ENCODE results near the gene MRPL49.
A peak's percentile ranks its signal among the peaks of the same experiment; 100 is the strongest.

The MRPL49 gene

DNA sequence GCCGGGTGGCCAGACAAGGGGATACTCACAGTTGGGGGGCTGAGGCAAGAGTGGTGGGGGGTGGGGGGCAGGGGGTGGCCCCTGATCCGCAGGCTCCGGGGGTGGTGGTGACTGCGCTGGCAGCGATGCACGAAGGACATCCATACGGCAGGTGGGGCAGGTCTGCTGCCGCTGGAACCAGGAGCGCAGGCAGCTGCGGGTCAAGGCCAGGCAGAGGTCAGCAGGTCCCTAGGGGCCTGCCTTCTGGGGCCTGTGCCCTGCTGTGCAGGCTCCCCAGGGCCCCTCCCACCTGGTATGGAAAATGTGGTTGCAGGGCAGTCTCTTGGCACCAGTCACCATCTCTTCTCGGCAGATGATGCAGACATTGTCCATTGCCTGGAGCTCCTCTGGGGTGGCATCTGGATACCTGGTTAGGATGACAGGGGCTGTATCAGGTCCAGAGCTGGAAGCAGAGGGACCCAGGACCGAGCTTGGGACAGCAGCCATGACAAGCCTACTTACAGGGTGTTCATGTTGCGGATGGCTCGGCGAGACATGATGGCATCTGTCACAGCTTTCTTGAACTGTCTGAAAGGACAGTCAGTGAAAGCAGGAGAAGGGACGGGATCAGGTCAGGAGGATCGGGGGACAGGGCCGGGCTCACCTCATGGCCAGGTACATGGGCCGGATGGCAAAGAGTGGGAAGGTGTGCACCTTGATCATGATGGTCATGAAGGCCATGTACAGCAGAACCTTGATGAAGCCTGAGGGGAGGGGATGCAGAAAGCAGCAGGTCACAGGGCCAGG lies 8.7 kb downstream of the MRPL49 start:
- TF ChIP-seq, protein P1, sequence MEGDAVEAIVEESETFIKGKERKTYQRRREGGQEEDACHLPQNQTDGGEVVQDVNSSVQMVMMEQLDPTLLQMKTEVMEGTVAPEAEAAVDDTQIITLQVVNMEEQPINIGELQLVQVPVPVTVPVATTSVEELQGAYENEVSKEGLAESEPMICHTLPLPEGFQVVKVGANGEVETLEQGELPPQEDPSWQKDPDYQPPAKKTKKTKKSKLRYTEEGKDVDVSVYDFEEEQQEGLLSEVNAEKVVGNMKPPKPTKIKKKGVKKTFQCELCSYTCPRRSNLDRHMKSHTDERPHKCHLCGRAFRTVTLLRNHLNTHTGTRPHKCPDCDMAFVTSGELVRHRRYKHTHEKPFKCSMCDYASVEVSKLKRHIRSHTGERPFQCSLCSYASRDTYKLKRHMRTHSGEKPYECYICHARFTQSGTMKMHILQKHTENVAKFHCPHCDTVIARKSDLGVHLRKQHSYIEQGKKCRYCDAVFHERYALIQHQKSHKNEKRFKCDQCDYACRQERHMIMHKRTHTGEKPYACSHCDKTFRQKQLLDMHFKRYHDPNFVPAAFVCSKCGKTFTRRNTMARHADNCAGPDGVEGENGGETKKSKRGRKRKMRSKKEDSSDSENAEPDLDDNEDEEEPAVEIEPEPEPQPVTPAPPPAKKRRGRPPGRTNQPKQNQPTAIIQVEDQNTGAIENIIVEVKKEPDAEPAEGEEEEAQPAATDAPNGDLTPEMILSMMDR (IDR thresholded peaks at IDR 0.05; ENCODE audit: control insufficient read depth, extremely low read depth, insufficient read depth) = no peak
- H3K4me3 ChIP-seq (ENCODE audit: low read depth, low read length) = no peak overlapping the region
- no peak for DNase-seq (ENCODE audit: low read depth)

DNA sequence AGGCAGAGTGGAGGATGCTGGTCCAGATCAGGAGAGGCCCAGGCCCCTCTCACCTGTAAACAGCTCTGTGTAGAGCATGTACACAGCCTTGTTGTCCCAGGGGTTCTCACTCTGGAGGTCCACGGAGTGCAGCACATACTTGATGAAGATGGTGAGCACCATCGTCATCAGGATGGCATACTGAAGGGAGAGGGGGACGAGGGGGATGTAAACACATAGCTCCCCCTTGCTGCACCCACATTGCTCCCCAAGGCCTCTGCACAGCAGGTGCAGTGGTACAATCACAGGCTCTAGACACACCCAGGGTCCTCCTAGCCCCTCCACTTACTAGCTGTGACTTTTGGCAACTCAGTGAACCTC lies 9.3 kb downstream of the MRPL49 start:
- no peak overlapping the region for H3K4me3 ChIP-seq (ENCODE audit: low read depth, low read length)
- no peak for DNase-seq (ENCODE audit: low read depth)
- TF ChIP-seq, protein P1 (IDR thresholded peaks at IDR 0.05; ENCODE audit: control insufficient read depth, extremely low read depth, insufficient read depth) = no peak

DNA sequence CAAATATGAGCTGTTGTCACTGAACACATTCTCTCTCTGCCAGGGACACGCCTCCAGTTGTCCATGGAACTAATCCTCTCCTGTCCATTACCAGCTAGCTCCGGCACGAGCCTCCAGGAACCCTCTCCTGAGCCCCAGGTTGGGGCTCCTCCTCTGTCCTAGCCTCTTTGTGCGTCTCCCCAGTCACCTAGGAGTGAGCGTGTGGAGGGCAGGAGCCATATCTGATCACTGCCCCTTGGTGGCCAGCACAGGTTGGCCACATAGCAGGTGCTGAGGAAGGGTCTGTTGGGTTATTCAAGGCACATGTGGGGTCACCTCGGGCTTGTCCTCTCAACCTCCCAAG lies 9.7 kb downstream of the MRPL49 start:
- DNase-seq (ENCODE audit: low read depth) = no peak
- no peak overlapping the region for H3K4me3 ChIP-seq (ENCODE audit: low read depth, low read length)
- TF ChIP-seq, protein P1 (IDR thresholded peaks at IDR 0.05; ENCODE audit: control insufficient read depth, extremely low read depth, insufficient read depth) = no peak

DNA sequence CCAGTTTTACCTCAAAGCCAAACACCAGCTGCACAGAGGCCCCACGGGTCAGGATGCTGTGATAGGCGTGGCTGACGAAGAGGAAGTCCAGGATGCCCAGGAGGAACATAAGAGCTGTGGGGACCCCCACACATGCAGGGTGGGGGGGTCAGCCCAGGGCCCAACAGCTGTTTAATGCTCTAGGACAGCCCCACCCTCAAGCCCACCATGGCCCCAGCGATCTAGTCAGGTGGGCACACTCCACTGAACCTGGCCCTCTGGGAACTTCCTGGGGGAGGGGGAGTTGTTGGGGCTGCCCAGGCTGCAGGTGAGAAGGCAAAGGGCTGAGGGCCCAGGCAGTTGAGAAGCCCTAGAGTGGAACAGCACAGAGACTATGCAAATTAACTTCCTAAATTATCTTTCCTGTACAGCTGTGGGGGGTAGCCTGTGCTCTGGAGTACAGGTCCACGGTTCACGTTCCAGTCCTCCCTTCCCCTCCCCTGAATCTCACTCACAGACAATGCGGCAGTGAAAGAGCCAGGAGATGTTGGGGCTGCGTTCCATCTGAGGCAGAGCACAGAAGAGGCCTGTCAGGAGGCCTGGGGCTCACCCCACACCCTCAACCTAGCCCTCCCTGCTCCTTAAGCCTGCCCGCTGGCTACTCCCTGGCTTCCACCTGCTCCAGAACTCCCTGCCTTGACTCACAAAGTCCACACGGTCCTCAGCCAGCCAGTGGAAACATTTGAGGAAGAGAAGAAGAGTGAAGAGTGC lies 10.3 kb downstream of the MRPL49 start:
- H3K4me3 ChIP-seq (ENCODE audit: low read depth, low read length) = peak overlapping the region; percentile 100
- DNase-seq (ENCODE audit: low read depth) = no peak
- TF ChIP-seq, protein P1 (IDR thresholded peaks at IDR 0.05; ENCODE audit: control insufficient read depth, extremely low read depth, insufficient read depth) = no peak

DNA sequence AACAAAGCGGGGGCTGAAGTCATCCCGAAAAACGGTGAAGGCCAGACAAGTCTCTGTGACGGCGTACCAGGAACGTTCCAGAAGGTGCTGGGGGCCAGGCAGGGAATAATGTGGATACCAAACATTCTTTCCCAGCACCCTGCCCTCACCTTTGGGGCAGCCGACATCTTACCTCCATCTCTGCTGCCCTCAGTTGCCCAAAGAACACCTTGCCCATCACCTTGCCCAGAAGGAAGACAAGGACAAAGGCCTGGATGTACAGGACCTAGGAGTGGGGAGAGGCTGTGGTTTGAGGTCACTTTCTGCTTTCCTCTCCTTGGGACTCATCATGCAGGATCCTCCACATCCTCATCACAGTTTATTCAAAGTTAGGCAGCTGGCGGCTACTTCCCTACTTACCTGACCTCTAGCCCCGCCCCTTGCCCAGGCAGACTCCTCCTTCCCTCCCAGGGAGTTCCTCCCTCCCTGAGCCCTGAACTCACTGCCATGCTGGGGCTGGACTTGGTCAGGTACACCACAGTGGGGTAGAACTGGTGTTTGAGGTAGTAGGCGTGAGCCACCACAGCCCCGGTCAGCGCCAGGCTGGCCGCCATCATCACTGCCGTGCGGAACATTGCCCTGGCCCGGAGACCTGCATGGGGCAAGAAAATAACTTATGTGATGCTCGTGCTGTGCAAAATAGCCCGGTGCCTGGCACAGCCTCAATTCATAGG lies 11.0 kb downstream of the MRPL49 start:
- peak; percentile 58 for DNase-seq (ENCODE audit: low read depth)
- peak overlapping the region; percentile 100 for H3K4me3 ChIP-seq (ENCODE audit: low read depth, low read length)
- TF ChIP-seq, protein P1 (IDR thresholded peaks at IDR 0.05; ENCODE audit: control insufficient read depth, extremely low read depth, insufficient read depth) = no peak

DNA sequence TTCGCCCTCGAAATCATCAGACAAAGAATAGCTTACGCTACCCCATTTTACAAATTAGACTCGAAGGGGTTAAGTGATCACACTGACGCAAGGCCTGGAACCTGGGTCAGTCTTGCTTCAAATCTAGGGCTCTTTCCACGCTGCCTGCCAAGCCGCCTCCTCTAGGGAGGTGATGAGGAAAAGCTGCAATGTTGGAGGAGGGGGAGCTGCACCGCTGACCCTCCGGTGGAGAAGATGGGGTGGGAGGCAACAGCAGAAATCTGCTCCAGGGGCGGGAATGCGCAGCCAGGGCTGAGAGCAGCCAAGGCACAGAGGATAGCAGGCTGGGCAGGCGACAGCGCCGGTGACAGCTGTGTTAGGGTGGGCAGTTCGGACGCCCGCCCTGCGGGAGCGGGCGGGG lies 11.6 kb downstream of the MRPL49 start:
- peak overlapping the region; percentile 100 for H3K4me3 ChIP-seq (ENCODE audit: low read depth, low read length)
- TF ChIP-seq, protein P1 (IDR thresholded peaks at IDR 0.05; ENCODE audit: control insufficient read depth, extremely low read depth, insufficient read depth) = no peak
- DNase-seq (ENCODE audit: low read depth) = no peak

Data from LNCaP clone FGC (cell line).